Hepatocyte (in vitro differentiated cells): Measurements from ENCODE around the gene LCE1B. TPM values are rescaled to one million over a fixed set of nuclear protein-coding genes. Genes with fewer than 3 reads are reported as not detected.

Source experiments
- polyA plus RNA-seq: library from polyadenylated mRNA; unstranded; fragments of >200 nt; fragmentation: Nextera tagmentation; extraction: Ambion mirVana; gene quantifications from 2 replicates; pipeline ENCODE4 v1.2.1, GENCODE V29; 2016
- total RNA-seq: library from RNA; depleted of rRNA; stranded (reverse); fragments of >200 nt; gene quantifications from 2 replicates; pipeline ENCODE4 v1.2.3, GENCODE V29; 2014

The LCE1B gene
- total and polyA plus RNA-seq, 2 experiments from 2014 or later, result not detected

Other genes with a start within 250 kb of the LCE1B start
- not detected in 2 replicates for gene LCE3E, start 245.2 kb upstream of the LCE1B start, total RNA-seq
- gene LCE3E, start 245.2 kb upstream of the LCE1B start, polyA plus RNA-seq, result not detected in 2 replicates
- gene LCE3D, start 231.5 kb upstream of the LCE1B start, total RNA-seq, result not detected in 2 replicates
- gene LCE3D, start 231.5 kb upstream of the LCE1B start, polyA plus RNA-seq, result not detected in 2 replicates
- gene LCE3C, start 211.7 kb upstream of the LCE1B start, total RNA-seq, result not detected in 2 replicates
- gene LCE3C, start 211.7 kb upstream of the LCE1B start, polyA plus RNA-seq, result not detected in 2 replicates
- not detected in 2 replicates for gene LCE3B, start 198.2 kb upstream of the LCE1B start, total RNA-seq
- gene LCE3B, start 198.2 kb upstream of the LCE1B start, polyA plus RNA-seq, result not detected in 2 replicates
- not detected in 2 replicates for gene LCE3A, start 188.9 kb upstream of the LCE1B start, total RNA-seq
- not detected in 2 replicates for gene LCE3A, start 188.9 kb upstream of the LCE1B start, polyA plus RNA-seq
- not detected in 2 replicates for gene LCE2D, start 148.6 kb upstream of the LCE1B start, total RNA-seq
- gene LCE2D, start 148.6 kb upstream of the LCE1B start, polyA plus RNA-seq, result not detected in 2 replicates
- gene LCE2C, start 136.7 kb upstream of the LCE1B start, total RNA-seq, result not detected in 2 replicates
- not detected in 2 replicates for gene LCE2C, start 136.7 kb upstream of the LCE1B start, polyA plus RNA-seq
- not detected in 2 replicates for gene LCE2B, start 125.8 kb upstream of the LCE1B start, total RNA-seq
- gene LCE2B, start 125.8 kb upstream of the LCE1B start, polyA plus RNA-seq, result not detected in 2 replicates
- gene LCE2A, start 113.6 kb upstream of the LCE1B start, total RNA-seq, result not detected in 2 replicates
- gene LCE2A, start 113.6 kb upstream of the LCE1B start, polyA plus RNA-seq, result not detected in 2 replicates
- not detected in 2 replicates for gene LCE4A, start 103.8 kb upstream of the LCE1B start, total RNA-seq
- gene LCE4A, start 103.8 kb upstream of the LCE1B start, polyA plus RNA-seq, result not detected in 2 replicates
- gene KPRP, start 53.9 kb upstream of the LCE1B start, total RNA-seq, result not detected in 2 replicates
- gene KPRP, start 53.9 kb upstream of the LCE1B start, polyA plus RNA-seq, result not detected in 2 replicates
- gene LCE1F, start 36.8 kb upstream of the LCE1B start, total RNA-seq, result not detected in 2 replicates
- not detected in 2 replicates for gene LCE1F, start 36.8 kb upstream of the LCE1B start, polyA plus RNA-seq
- not detected in 2 replicates for gene LCE1E, start 25.7 kb upstream of the LCE1B start, total RNA-seq
- gene LCE1E, start 25.7 kb upstream of the LCE1B start, polyA plus RNA-seq, result not detected in 2 replicates
- not detected in 2 replicates for gene LCE1D, start 15.2 kb upstream of the LCE1B start, total RNA-seq
- gene LCE1D, start 15.2 kb upstream of the LCE1B start, polyA plus RNA-seq, result not detected in 2 replicates
- not detected in 2 replicates for gene LCE1C, start 5.3 kb upstream of the LCE1B start, total RNA-seq
- not detected in 2 replicates for gene LCE1C, start 5.3 kb upstream of the LCE1B start, polyA plus RNA-seq
- gene LCE1A, start 15.5 kb downstream of the LCE1B start, total RNA-seq, result not detected in 2 replicates
- not detected in 2 replicates for gene LCE1A, start 15.5 kb downstream of the LCE1B start, polyA plus RNA-seq
- gene LCE6A, start 30.9 kb downstream of the LCE1B start, total RNA-seq, result not detected in 2 replicates
- gene LCE6A, start 30.9 kb downstream of the LCE1B start, polyA plus RNA-seq, result not detected in 2 replicates
- gene LCE7A, start 48.0 kb downstream of the LCE1B start, total RNA-seq, result not detected in 2 replicates
- not detected in 2 replicates for gene LCE7A, start 48.0 kb downstream of the LCE1B start, polyA plus RNA-seq
- gene SMCP, start 66.4 kb downstream of the LCE1B start, total RNA-seq, result not detected in 2 replicates
- gene SMCP, start 66.4 kb downstream of the LCE1B start, polyA plus RNA-seq, result not detected in 2 replicates
- gene IVL, start 96.6 kb downstream of the LCE1B start, total RNA-seq, result 0.52 TPM in 1 of 2 replicates, not detected in the other
- gene IVL, start 96.6 kb downstream of the LCE1B start, polyA plus RNA-seq, result not detected in 2 replicates
- not detected in 2 replicates for gene SPRR5, start 135.2 kb downstream of the LCE1B start, total RNA-seq
- not detected in 2 replicates for gene SPRR5, start 135.2 kb downstream of the LCE1B start, polyA plus RNA-seq
- not detected in 2 replicates for gene SPRR4, start 158.7 kb downstream of the LCE1B start, total RNA-seq
- gene SPRR4, start 158.7 kb downstream of the LCE1B start, polyA plus RNA-seq, result not detected in 2 replicates
- gene SPRR1A, start 172.1 kb downstream of the LCE1B start, total RNA-seq, result not detected in 2 replicates
- gene SPRR1A, start 172.1 kb downstream of the LCE1B start, polyA plus RNA-seq, result not detected in 2 replicates
- gene SPRR3, start 189.8 kb downstream of the LCE1B start, total RNA-seq, result not detected in 2 replicates
- 0.40 and 0.72 TPM in 2 replicates for gene SPRR3, start 189.8 kb downstream of the LCE1B start, polyA plus RNA-seq
- gene SPRR1B, start 219.2 kb downstream of the LCE1B start, total RNA-seq, result not detected in 2 replicates
- 0.54 TPM in 1 of 2 replicates, not detected in the other for gene SPRR1B, start 219.2 kb downstream of the LCE1B start, polyA plus RNA-seq
- gene SPRR2D, start 229.1 kb downstream of the LCE1B start, total RNA-seq, result not detected in 2 replicates
- gene SPRR2D, start 229.1 kb downstream of the LCE1B start, polyA plus RNA-seq, result not detected in 2 replicates
- not detected in 2 replicates for gene SPRR2A, start 245.5 kb downstream of the LCE1B start, total RNA-seq
- gene SPRR2A, start 245.5 kb downstream of the LCE1B start, polyA plus RNA-seq, result 1.1 TPM in 1 of 2 replicates, not detected in the other